IPS-18a (cell line): ENCODE data around the gene PPP6R2.
A peak's percentile ranks its signal among the peaks of the same experiment; 100 is the strongest.
"Not testable (repeated sequence)": the region's sequence is repeated elsewhere in the genome, so short reads cannot be mapped to it uniquely, and the experiment has no call there.

ENCODE experiments used
- H3K27ac ChIP-seq: one replicate; pipeline ENCODE4 v1.5.1; 2013; ENCODE audit warnings: low read length
- H3K27me3 ChIP-seq: one replicate; pipeline ENCODE4 v1.6.1; 2013; ENCODE audit warnings: mild to moderate bottlenecking, low read length; ENCODE audit not compliant: control insufficient read depth, insufficient read depth
- H3K36me3 ChIP-seq: one replicate; pipeline ENCODE4 v1.6.1; 2013; ENCODE audit warnings: low read depth, low read length; ENCODE audit not compliant: control insufficient read depth
- H3K4me1 ChIP-seq: one replicate; pipeline ENCODE4 v1.6.1; 2013; ENCODE audit warnings: low read depth, low read length; ENCODE audit not compliant: control insufficient read depth
- H3K4me3 ChIP-seq: one replicate; pipeline ENCODE4 v1.5.1; 2013; ENCODE audit warnings: low read length
- H3K9ac ChIP-seq: one replicate; pipeline ENCODE4 v1.6.1; 2013; ENCODE audit warnings: mild to moderate bottlenecking, low read length, moderate library complexity
- H3K9me3 ChIP-seq: one replicate; pipeline ENCODE4 v1.6.1; 2013; ENCODE audit warnings: low read depth, low read length; ENCODE audit not compliant: control insufficient read depth

Gene PPP6R2

DNA sequence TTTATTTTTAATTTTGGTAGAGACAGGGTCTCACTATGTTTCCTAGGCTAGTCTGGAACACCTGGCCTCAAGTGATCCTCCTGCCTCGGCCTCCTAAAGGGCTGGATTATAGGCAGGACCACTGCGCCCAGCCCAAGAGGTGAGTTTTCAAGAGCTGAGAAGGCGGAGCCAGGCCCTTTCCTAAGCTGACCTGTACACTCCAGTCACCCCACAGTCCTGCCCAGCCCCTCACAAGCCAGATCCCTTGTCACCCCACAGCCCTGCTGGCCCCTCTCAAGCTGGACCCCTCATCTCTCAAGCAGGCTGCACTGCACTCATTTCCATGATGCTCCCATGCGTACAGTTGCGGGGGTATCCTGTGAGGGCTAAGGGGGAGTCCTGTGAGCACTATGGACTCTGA, 19.2 kb upstream of the PPP6R2 start:
- Histone ChIP-seq H3K4me3 (no peak overlapping the region), H3K27ac (no peak overlapping the region), H3K4me1 (no peaks in the 10 kb centered on the region), H3K27me3 (peaks cover 20% of the 10 kb centered on the region), H3K36me3 (no peaks in the 10 kb centered on the region), H3K9me3 (no peaks in the 10 kb centered on the region), H3K9ac (no peak overlapping the region)

DNA sequence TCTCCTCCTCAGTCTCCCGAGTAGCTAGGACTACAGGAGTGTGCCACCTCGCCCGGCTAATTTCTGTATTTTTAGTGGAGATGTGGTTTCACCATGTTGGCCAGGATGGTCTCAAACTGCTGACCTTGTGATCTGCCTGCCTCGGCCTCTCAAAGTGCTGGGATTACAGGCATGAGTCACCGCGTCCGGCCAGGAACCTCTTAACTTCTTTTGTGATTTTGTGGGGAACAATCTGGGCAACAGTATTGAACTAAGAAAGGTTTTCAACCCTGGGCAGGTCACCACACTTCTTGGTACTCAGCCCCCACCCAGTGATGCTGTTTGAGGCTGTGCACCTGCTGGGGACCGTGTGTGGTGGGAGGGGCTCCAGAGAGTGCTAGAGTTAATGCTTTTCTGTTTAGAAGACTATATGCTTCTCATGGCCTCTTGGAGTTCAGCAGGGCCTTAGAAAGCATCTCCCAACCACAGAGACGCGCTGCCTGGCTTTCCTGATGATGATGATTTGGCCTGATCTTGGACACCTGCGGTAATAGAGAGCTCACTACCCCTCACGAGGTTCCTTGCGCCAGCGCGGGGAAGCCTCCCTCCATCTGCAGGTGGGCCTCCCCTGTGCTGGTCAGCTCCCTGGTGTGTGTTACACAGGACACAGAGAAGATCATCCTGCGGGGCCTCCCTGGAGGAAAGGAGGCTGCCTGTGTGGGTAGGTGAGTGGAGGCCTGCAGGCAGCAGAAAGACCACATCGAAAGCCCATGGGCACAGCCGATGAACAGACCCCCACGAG, 17.5 kb upstream of the PPP6R2 start:
- H3K27ac ChIP-seq = no peak overlapping the region
- H3K9ac ChIP-seq = no peak overlapping the region
- no peaks in the 10 kb centered on the region for H3K4me1 ChIP-seq
- H3K9me3 ChIP-seq = no peaks in the 10 kb centered on the region
- no peak overlapping the region for H3K4me3 ChIP-seq
- no peaks in the 10 kb centered on the region for H3K36me3 ChIP-seq
- peaks cover 20% of the 10 kb centered on the region for H3K27me3 ChIP-seq

DNA sequence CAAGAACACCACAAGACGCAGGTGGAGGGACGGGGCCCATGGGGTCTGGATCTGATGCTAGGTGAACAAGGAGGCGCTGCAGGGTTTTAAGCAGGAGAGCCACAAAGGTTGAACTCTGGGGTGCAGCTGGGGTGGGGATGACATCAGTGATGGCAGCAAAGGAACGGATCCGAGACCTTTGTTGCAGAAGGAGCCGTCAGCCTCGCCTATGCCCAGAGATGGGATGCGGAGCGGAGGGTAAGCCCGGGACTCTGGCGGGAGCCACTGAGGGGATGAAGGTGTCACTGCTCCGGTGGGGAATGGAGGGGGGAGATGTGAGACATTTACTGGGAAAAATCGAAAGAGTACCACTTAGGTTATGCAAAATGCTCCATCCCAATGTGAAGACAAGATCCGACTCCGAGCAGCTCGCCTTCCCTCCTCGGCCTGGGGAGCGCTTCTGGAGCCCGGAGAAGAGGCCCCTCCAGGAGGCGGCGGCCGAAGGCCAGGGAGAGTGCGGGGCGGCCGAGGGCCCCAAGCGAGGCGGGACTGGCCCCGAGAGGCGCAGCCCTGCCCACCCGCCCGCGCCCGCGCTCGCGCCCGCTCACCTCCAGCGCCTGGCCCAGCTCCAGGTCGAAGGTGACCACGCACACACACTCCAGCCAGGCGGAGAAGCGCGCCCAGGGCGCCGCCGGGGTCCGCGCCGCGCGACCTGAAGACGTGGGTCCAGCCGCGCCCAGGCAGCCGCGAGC, 16.7 kb upstream of the PPP6R2 start:
- Histone ChIP-seq H3K9me3 (no peaks in the 10 kb centered on the region), H3K36me3 (no peaks in the 10 kb centered on the region), H3K9ac (no peak overlapping the region), H3K4me3 (peak overlapping the region; percentile 59), H3K27ac (no peak overlapping the region), H3K27me3 (peaks cover 20% of the 10 kb centered on the region), H3K4me1 (no peaks in the 10 kb centered on the region)

DNA sequence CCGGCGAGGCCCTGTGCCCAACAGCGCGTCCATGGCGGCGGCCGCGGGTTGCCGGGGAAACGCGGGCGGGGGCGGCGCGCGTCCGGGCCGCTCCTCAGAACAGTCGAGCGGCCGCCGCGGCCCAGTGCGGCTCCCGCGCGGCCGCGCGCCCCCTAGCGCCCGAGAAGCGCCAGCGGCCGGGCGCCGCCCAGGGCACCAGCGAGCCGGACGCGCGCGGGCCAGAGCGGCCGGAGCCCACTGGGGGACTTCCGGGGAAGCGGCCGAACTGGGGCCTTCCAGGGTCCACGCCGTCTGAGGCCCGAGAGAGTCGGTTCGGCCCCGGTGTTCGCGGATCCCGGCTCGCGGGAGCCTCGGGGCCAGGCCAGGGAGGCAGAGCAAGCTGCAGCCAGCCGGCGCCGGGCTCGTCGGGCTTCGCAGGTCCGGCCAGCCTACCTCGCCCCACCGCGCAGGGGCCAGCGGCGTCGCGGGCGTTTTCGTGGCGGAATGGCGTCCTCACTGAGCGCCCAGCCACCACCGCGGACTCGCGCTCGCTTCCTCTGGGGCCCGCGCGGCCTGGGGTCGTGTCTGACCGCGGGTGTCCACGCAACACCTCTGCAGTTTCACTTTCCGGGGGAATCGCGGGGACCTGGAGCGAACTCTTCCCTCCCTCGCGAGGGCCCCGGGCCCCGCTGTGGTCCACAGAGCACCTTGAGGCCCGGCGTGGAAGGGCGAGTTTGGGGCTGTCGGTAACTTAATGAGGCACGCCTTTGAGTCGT, 16.0 kb upstream of the PPP6R2 start, which contains the start of gene DENND6B:
Gene DENND6B, minus strand, starts transcription at position 57 of the 755 bp plus-strand sequence. Its CDS starts 24 bp downstream, at position 33.
- no peak within 1 kb of the TSS for H3K27ac ChIP-seq
- no peaks in the 10 kb centered on the region for H3K9me3 ChIP-seq
- H3K36me3 ChIP-seq = no peaks in the 10 kb centered on the region
- peak within 1 kb of the TSS; percentile 61 for H3K9ac ChIP-seq
- H3K4me1 ChIP-seq = no peaks in the 10 kb centered on the region
- peaks cover 20% of the 10 kb centered on the region for H3K27me3 ChIP-seq
- peak within 1 kb of the TSS; percentile 67 for H3K4me3 ChIP-seq

DNA sequence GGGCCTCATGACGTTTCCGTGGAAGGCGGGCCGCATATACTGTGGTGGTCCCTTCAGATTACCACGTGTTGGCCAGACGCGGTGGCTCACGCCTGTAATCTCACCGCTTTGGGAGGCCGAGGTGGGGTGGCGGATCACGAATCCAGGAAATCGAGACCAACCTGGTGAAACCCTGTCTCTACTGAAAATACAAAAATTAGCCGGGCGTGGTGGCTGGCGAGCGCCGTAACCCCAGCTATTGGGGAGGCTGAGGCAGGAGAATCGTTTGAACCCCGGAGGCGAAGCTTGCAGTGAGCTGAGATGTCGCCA, 15.5 kb upstream of the PPP6R2 start:
- H3K4me3 ChIP-seq = peak overlapping the region; percentile 67
- no peaks in the 10 kb centered on the region for H3K36me3 ChIP-seq
- H3K9ac ChIP-seq = peak overlapping the region; percentile 61
- H3K27ac ChIP-seq = no peak overlapping the region
- H3K4me1 ChIP-seq = no peaks in the 10 kb centered on the region
- H3K9me3 ChIP-seq = no peaks in the 10 kb centered on the region
- H3K27me3 ChIP-seq = peaks cover 20% of the 10 kb centered on the region

DNA sequence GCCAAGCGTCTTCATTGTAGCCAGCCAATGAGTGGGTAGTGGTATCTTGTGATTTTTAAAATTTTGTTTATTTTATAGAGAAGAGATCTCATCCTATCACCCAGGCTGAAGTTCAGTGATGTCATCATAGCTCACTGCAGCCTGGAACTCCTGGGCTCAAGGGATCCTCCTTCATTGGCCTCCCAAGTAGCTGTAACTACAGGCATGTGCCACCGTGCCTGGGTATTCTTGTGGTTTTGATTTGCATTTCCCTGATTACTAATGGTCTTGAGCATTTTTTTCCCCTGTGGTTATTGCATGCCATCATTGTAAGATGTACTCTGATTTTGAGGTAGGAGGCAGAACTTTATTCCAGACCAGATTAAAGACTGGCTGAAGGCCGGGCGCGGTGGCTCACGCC, 13.9 kb upstream of the PPP6R2 start:
- H3K4me3 ChIP-seq = no peak overlapping the region
- peaks cover 20% of the 10 kb centered on the region for H3K27me3 ChIP-seq
- no peaks in the 10 kb centered on the region for H3K9me3 ChIP-seq
- no peak overlapping the region for H3K9ac ChIP-seq
- H3K36me3 ChIP-seq = no peaks in the 10 kb centered on the region
- no peaks in the 10 kb centered on the region for H3K4me1 ChIP-seq
- no peak overlapping the region for H3K27ac ChIP-seq

DNA sequence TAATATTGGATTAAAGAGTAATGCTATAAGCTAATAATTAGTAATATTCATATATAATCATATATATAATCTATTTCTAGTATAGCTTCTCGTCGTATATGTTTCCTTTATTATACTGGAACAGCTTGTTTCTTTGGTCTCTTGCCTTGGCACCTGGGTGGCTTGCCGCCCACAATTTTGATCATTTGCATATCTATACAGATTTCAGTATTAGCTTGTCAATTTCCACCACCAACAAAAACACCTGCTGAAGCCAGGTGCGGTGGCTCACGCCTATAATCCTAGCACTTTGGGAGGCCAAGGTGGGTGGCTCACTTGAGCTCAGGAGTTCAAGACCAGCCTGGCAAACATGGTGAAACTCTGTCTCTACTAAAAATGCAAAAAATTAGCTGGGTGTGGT, 8.7 kb upstream of the PPP6R2 start:
- H3K4me1 ChIP-seq, H3K9me3 ChIP-seq, H3K27ac ChIP-seq, H3K9ac ChIP-seq, H3K27me3 ChIP-seq, H3K4me3 ChIP-seq, H3K36me3 ChIP-seq: not testable (repeated sequence)

DNA sequence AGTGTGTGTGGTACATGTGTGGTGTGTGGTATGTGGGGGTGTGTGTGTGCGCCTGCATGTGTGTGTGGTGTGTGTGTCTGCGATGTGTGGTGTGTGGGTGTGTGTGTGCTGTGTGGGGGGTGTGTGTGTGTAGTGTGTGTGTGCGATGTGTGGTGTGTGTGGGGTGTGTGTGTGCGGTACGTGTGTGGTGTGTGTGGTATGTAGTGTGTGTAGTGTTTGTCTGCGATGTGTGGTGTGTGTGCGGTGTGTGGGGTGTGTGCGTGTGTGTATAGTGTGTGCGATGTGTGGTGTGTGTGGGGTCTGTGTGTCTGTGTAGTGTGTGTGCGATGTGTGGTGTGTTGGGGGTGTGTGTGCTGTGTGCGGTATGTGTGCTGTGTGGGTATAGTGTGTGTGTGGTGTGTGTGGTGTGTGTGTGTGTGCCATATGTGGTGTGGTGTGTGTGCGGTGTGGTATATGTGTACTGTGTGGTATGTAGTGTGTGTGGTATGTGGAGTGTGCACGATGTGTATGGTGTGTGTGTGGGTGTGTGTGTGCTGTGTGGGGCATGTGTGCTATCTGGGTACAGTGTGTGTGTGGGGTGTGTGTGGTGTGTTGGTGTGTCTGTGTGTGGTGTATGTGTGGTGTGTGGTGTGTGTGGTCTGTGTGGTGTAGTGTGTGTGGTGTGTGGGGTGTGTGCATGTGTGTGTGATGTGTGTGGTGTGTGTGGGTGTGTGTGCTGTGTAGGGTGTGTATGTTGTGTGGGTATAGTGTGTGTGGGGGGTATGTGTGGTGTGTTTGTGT, 5.7 kb upstream of the PPP6R2 start:
- Histone ChIP-seq H3K27ac (no peak overlapping the region), H3K36me3 (no peaks in the 10 kb centered on the region), H3K9ac (no peak overlapping the region), H3K9me3 (no peaks in the 10 kb centered on the region), H3K4me1 (no peaks in the 10 kb centered on the region), H3K27me3 (peaks cover 5% of the 10 kb centered on the region), H3K4me3 (no peak overlapping the region)

DNA sequence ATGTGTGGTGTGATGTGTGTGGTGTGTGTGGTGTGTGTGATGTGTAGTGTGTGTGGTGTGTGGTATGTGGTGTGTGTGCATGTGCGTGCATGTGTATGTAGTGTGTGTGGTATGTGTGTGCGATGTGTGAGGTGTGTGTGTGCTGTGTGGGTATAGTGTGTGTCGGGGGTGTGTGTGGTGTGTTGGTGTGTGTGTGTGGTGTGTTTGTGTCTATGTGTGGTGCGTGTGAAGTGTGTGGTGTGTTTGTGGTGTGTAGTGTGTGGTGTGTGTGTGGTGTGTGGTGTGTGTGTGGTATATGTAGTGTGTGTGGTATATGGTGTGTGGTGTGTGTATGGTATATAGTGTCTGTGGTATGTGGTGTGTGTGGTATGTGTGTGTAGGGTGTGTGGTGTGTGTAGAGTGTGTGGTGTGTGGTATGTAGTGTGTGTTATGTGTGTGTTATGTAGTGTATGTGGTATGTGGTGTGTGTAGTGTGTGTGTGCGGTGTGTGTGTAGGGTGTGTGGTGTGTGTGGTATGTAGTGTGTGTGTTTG, 5.0 kb upstream of the PPP6R2 start:
- no peaks in the 10 kb centered on the region for H3K4me1 ChIP-seq
- H3K4me3 ChIP-seq = no peak overlapping the region
- peaks cover 5% of the 10 kb centered on the region for H3K27me3 ChIP-seq
- no peak overlapping the region for H3K27ac ChIP-seq
- no peaks in the 10 kb centered on the region for H3K9me3 ChIP-seq
- no peak overlapping the region for H3K9ac ChIP-seq
- no peaks in the 10 kb centered on the region for H3K36me3 ChIP-seq

DNA sequence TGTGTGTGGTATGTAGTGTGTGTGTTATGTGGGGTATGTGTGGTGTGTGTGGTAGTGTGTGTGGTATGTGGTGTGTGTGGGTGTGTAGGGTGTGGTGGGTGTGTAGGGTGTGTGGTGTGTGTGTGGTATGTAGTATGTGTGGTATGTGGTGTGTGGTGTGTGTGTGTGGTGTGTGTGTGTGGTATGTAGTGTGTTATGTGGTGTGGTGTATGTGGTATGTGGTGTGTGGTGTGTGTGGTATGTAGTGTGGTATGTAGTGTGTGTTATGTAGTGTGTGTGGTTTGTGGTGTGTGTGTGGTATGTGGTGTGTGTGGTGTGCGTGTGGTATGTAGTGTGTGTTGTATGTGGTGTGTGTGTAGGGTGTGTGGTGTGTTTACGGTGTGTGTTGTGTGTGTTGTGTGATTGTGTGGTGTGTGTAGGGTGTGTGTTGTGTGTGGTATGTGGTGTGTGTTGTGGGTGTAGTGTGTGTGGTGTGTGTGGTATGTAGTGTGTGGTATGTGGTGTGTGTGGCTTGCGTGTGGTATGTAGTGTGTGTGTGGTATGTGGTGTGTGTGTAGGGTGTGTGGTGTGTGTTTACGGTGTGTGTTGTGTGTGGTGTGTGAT, 4.2 kb upstream of the PPP6R2 start:
- H3K36me3 ChIP-seq = no peaks in the 10 kb centered on the region
- no peaks in the 10 kb centered on the region for H3K4me1 ChIP-seq
- H3K4me3 ChIP-seq = no peak overlapping the region
- no peaks in the 10 kb centered on the region for H3K9me3 ChIP-seq
- H3K9ac ChIP-seq = no peak overlapping the region
- no peak overlapping the region for H3K27ac ChIP-seq
- H3K27me3 ChIP-seq = peaks cover 5% of the 10 kb centered on the region
